ENCODE results near the gene CCNF. TPM values are rescaled to one million over a fixed set of nuclear protein-coding genes. Genes with fewer than 3 reads are reported as not detected.
A peak's percentile ranks its signal among the peaks of the same experiment; 100 is the strongest.

Gene CCNF
- total and polyA plus RNA-seq, 9 of the 15 experiments (the other 6 are each of a cell fraction or from before 2014, with no cell fraction given): 4.1 to 70.1 (median 29.5) TPM

DNA sequence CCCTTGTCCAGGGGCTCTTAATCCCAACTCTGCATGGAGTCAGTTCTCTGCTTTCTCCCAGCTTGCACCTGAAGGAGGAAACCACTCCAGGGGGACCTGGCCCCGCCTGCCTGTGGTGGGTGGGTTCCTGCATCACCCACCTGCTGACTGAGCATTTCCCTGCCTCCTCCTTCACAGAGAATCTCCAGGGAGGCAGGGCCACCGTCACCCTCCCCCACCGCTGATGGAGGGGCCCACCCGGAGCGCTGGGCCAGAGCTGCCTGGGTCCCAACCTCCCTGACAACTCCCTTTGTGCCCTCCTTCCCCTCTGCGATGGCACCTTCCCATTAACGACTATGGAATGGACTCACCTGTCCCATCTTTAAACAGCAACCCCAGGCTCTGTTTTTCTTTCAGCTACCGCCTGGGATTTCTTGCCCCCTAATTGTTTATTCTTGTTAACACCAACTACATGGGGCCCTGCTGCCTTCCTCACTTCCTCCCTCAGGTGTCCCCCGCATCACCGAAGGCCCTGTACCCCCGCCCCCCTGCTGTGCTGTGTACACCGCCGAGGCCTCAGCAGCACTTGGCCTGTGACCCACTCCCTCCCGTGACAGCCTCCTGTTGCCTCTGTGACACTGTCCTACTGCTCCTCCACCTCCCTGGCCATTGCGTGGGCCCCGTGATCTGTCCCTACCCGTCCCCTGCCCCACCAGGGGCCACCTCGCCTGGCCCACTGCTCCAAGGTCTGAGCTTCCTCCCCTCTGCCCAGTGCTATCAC lies 29.8 kb downstream of the CCNF start:
- Histone ChIP-seq H3K79me2 (ENCODE audit: control insufficient read depth, insufficient read depth, low read length) (peaks cover 16% of the 10 kb centered on the region), H3K9me3 (replicated peaks; ENCODE audit: control insufficient read depth, insufficient read depth, low read depth, low read length) (no peaks in the 10 kb centered on the region), H3K4me2 (ENCODE audit: insufficient read depth, low read length) (peak overlapping the region; percentile 94), H3K27ac (ENCODE audit: extremely low read depth, low read depth, low read length) (peak overlapping the region; percentile 50), H3K9me1 (ENCODE audit: control insufficient read depth, insufficient read depth, low read length) (peaks cover 6% of the 10 kb centered on the region), H4K20me1 (replicated peaks; ENCODE audit: control insufficient read depth, insufficient read depth, low read length) (no peaks in the 10 kb centered on the region; the same call in 1 of the 2 replicates), H3K4me3 (peak overlapping the region; percentile 77), H3K36me3 (ENCODE audit: control insufficient read depth, insufficient read depth, low read length) (peaks cover 69% of the 10 kb centered on the region; the same call in 2 of the 3 replicates), H3K27me3 (ENCODE audit: control insufficient read depth in 2 of 2, insufficient read depth in 2 of 2, low read length in 2 of 2) (no peaks in the 10 kb centered on the region), H3K4me1 (replicated peaks in 1 of 2; ENCODE audit: control insufficient read depth in 2 of 2, insufficient read depth in 2 of 2, low read length in 2 of 2) (peaks cover 10 to 73% of the 10 kb centered on the region in 2 experiments; a peak in 4 of 5 replicates), H3K9ac (ENCODE audit: insufficient read depth in 1 of 2, low read depth in 2 of 2, low read length in 2 of 2) (peak overlapping the region; percentile 66 to 97), H2AFZ (ENCODE audit: low read depth, low read length) (peak overlapping the region; percentile 69)
- DNase-seq (ENCODE audit: extremely low read depth in 1 of 4, low spot score in 3 of 4) (peak in 2 of 4 experiments; percentile 32 to 36), ATAC-seq (no peak; the same call in none of the 3 replicates), FAIRE-seq (peak; percentile 44)
- intact Hi-C loops (cut with micrococcal nuclease): no loop called here
- in situ Hi-C loops (cut with MboI): no loop called here
- ChIA-PET POLR2A (interaction anchor here (0.6 to 1.2 kb wide), 7 partner anchors 8 to 211 kb away, joined by 3 to 5 read pairs (median 4); no protein-coding TSS in a partner anchor), CTCF (ENCODE audit: low intra/inter-chr PET ratio) (no interaction called here)
- BruUV-seq (replicated peaks): no TSS peak
- WGBS (ENCODE audit: insufficient coverage, low coverage, missing lambda C conversion rate): 16% methylated on average over 16 of the region's 18 CpGs
- TF ChIP-seq TBL1XR1 (IDR thresholded peaks at IDR 0.05; ENCODE audit: low read length in 2 of 2): no peak
- peak; percentile 38; the same call in 1 of the 2 replicates for TF ChIP-seq C11orf30 (IDR thresholded peaks at IDR 0.05; ENCODE audit: low read depth)
- TF ChIP-seq, protein P1, sequence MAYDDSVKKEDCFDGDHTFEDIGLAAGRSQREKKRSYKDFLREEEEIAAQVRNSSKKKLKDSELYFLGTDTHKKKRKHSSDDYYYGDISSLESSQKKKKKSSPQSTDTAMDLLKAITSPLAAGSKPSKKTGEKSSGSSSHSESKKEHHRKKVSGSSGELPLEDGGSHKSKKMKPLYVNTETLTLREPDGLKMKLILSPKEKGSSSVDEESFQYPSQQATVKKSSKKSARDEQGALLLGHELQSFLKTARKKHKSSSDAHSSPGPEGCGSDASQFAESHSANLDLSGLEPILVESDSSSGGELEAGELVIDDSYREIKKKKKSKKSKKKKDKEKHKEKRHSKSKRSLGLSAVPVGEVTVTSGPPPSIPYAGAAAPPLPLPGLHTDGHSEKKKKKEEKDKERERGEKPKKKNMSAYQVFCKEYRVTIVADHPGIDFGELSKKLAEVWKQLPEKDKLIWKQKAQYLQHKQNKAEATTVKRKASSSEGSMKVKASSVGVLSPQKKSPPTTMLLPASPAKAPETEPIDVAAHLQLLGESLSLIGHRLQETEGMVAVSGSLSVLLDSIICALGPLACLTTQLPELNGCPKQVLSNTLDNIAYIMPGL (CRISPR knock-in tag; IDR thresholded peaks at IDR 0.05): 0 out of 2 replicates have a peak, but pooled peaks have one; percentile 27
- peak; percentile 76; the same call in 1 of the 2 replicates for TF ChIP-seq POLR2A (conservative IDR thresholded peaks at IDR 0.05)
- TF ChIP-seq POLR2G (IDR thresholded peaks at IDR 0.05; ENCODE audit: low read depth, low read length): peak; percentile 0; the same call in 1 of the 2 replicates
- TF ChIP-seq ZSCAN32 (CRISPR knock-in tag; IDR thresholded peaks at IDR 0.05): no peak
- TF ChIP-seq SIX5 (IDR thresholded peaks at IDR 0.05; ENCODE audit: borderline replicate concordance in 1 of 2, insufficient read depth in 1 of 2, low read depth in 1 of 2, low read length in 2 of 2): no peak
- peak; percentile 68 for TF ChIP-seq POLR2B (IDR thresholded peaks at IDR 0.05; ENCODE audit: low read depth, partially characterized antibody)
- peak; percentile 64; the same call in 1 of the 2 replicates for TF ChIP-seq ZNF316 (IDR thresholded peaks at IDR 0.05)
- TF ChIP-seq, protein P2, sequence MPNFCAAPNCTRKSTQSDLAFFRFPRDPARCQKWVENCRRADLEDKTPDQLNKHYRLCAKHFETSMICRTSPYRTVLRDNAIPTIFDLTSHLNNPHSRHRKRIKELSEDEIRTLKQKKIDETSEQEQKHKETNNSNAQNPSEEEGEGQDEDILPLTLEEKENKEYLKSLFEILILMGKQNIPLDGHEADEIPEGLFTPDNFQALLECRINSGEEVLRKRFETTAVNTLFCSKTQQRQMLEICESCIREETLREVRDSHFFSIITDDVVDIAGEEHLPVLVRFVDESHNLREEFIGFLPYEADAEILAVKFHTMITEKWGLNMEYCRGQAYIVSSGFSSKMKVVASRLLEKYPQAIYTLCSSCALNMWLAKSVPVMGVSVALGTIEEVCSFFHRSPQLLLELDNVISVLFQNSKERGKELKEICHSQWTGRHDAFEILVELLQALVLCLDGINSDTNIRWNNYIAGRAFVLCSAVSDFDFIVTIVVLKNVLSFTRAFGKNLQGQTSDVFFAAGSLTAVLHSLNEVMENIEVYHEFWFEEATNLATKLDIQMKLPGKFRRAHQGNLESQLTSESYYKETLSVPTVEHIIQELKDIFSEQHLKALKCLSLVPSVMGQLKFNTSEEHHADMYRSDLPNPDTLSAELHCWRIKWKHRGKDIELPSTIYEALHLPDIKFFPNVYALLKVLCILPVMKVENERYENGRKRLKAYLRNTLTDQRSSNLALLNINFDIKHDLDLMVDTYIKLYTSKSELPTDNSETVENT (CRISPR knock-in tag; IDR thresholded peaks at IDR 0.05): 0 out of 2 replicates have a peak, but pooled peaks have one; percentile 20

All from K562 (cell line).